Mammary epithelial cell (primary cell): Measurements from ENCODE around the gene OSBPL7.

ENCODE experiments used
- EZH2 ChIP-seq: IDR thresholded peaks from 2 replicates; pipeline ENCODE4 v1.6.1; 2012; ENCODE audit warnings: low read length, inconsistent platforms, borderline replicate concordance
- TF ChIP-seq, protein P1 (sequence below), 2 donors: IDR thresholded peaks in 1 of 2; conservative IDR thresholded peaks in 1 of 2; 2 replicates each; pipeline ENCODE4 v1.5.1; 2011 to 2012; ENCODE audit warnings: inconsistent platforms in 2 of 2, low read length in 2 of 2, mild to moderate bottlenecking in 2 of 2, control low read depth in 1 of 2, low read depth in 1 of 2; ENCODE audit not compliant: insufficient read depth in 1 of 2; ENCODE audit errors: extremely low read depth in 1 of 2

DNA sequence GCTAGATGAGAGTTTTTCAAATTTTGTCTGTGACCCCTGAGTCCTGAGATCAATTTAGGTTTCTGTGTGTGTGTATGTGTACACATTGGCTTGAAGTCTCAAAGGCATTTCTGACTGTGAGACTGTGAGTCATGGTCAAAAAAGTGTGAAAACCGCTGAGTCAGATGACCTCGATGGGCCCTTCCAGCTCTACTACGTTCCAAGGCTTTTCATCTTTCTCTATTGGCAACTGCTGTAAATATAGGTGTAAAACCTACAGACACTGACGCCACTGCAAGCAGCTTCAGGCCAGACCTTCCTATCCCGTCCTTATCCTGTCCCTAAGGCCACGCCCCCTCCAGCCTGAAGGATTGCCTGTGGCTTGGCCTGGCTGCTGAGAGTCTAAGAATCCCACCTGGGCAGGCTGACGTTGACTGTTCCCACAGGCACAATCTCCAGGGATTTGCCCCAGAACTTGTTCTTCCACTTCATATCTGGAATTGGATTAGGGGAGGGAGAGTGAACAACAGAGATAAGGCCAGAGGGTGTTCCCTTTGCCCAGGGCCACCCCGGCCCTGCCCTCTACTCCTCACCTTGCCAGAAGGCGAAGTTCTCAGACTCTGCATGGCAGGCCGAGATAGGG, 11.3 kb downstream of the OSBPL7 start:
- TF ChIP-seq, protein P1, sequence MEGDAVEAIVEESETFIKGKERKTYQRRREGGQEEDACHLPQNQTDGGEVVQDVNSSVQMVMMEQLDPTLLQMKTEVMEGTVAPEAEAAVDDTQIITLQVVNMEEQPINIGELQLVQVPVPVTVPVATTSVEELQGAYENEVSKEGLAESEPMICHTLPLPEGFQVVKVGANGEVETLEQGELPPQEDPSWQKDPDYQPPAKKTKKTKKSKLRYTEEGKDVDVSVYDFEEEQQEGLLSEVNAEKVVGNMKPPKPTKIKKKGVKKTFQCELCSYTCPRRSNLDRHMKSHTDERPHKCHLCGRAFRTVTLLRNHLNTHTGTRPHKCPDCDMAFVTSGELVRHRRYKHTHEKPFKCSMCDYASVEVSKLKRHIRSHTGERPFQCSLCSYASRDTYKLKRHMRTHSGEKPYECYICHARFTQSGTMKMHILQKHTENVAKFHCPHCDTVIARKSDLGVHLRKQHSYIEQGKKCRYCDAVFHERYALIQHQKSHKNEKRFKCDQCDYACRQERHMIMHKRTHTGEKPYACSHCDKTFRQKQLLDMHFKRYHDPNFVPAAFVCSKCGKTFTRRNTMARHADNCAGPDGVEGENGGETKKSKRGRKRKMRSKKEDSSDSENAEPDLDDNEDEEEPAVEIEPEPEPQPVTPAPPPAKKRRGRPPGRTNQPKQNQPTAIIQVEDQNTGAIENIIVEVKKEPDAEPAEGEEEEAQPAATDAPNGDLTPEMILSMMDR (conservative IDR thresholded peaks at IDR 0.05 in 1 of 2, IDR thresholded peaks at IDR 0.05 in 1 of 2; ENCODE audit: extremely low read depth in 1 of 2, insufficient read depth in 1 of 2, low read depth in 1 of 2, low read length in 2 of 2) = no peak
- TF ChIP-seq EZH2 = no peak
